Stimulated activated CD4-positive, alpha-beta T cell treated with anti-CD3 and anti-CD28 coated beads, Interleukin-1b, Interleukin-23, amount 100 ng/mL, for 4 hours (primary cell): ENCODE results near the gene OR13G1.
"Not testable (repeated sequence)": the region's sequence is repeated elsewhere in the genome, so short reads cannot be mapped to it uniquely, and the experiment has no call there.

ENCODE experiments used
- DNase-seq, 2 donors: peaks; one replicate each; pipeline ENCODE4 v3.0.0-alpha.2; 2020; ENCODE audit warnings: low read depth in 2 of 2

Gene OR13G1, protein sequence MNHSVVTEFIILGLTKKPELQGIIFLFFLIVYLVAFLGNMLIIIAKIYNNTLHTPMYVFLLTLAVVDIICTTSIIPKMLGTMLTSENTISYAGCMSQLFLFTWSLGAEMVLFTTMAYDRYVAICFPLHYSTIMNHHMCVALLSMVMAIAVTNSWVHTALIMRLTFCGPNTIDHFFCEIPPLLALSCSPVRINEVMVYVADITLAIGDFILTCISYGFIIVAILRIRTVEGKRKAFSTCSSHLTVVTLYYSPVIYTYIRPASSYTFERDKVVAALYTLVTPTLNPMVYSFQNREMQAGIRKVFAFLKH

GRCh38 chr1:247679639-247680038 lies at the start of gene OR13G1:
Gene OR13G1 (minus strand): TSS chr1:247679739. CDS start chr1:247673041, 6,698 bp downstream.
- no peak for DNase-seq

DNA sequence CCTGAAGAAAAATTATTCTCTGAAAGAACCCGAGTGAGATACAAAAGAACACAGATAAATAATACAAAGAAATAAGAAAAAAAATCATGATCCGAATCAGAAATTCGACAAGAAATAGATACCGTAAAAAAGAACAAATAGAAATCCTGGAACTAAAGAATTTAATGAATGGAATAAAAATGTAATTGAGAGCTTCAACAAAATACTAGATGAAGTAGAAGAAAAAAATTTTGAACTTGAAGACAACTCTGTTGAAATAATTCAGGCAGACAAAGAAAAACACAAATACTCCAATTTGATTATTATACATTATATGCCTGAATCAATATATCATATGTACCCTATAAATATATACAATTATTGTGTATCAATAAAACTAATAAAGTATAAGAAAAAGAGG lies 41.7 kb upstream of the OR13G1 start:
- no peak for DNase-seq

GRCh38 chr1:247716546-247716945 lies 37.0 kb upstream of the OR13G1 start, which contains the start of gene OR6F1:
Gene OR6F1 (minus strand): TSS chr1:247716646. CDS start chr1:247712755, 3,891 bp downstream.
- DNase-seq: no peak

DNA sequence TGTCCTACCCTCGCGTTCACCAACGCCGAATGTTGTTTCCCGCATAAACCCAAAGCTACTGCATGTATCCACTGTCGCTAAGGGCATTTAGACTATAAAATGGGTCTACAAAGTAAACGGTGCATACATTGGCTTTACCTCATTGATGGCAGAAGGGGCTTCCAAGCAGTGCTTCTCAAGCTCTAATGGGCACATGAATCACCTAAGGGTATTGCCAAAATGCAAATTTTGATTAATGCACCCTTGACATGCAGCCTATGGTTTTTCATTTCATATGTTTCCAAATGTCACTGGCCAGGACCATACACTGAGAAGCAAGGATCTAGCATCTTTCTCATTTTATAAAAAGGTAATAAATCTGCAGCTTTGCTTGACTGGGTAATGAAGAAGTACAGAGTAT lies 34.2 kb upstream of the OR13G1 start:
- no peak for DNase-seq

DNA sequence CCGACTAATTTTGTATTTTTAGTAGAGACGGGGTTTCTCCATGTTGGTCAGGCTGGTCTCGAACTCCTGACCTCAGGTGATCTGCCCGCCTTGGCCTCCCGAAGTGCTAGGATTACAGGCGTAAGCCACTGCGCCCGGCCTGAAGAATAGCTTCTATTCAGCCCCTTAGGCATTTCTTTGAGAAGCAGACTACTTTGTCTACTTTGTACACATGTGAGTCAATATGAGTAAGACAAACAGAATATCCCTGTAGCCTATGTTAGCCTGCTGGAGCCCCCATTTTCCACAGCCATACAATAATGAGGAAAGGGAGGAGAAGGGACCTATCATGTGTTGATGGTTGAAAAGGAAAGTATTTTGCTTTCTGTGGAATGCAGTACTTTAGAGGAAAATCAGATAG lies 31.1 kb upstream of the OR13G1 start:
- DNase-seq: not testable (repeated sequence)

- DNase-seq: no peak
These were observed 21.8 kb upstream of the OR13G1 start for GRCh38 chr1:247701338-247701737.

DNA sequence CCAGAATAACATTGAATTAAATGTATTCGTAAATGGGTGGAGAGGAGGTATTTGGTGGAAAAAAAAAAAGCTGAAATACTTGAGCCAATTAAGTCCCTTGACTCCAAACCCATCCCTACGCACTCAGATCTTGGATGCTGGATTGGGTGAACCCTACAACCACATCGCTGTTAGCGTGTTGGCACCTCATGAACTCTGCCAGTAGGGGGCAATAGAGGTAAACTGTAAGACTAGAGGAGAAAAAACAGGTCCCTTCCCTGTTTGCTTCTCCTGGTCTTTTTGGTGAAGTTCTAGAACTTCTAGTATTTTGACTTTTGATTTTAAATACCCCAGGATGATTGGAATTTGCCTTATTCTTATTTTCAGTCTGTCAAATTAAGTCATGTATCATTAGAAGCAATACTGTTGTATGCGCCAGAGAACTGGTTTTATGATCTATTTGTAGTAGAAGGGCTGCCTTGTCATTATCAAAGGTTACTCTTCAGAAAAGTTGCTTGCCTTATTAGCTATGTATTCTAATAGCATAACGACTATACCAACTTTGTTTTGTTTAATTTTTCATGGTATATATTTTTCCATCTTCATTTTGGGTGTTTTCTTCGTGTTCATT lies 1.9 kb upstream of the OR13G1 start:
- DNase-seq: peak in 1 of 2 donors; percentile 3

GRCh38 chr1:247680171-247680570 lies 632 bp upstream of the OR13G1 start:
- no peak for DNase-seq

GRCh38 chr1:247669225-247669624 lies 10.3 kb downstream of the OR13G1 start:
- no peak for DNase-seq

- no peak for DNase-seq
These were observed 23.2 kb downstream of the OR13G1 start for GRCh38 chr1:247656221-247656875.

DNA sequence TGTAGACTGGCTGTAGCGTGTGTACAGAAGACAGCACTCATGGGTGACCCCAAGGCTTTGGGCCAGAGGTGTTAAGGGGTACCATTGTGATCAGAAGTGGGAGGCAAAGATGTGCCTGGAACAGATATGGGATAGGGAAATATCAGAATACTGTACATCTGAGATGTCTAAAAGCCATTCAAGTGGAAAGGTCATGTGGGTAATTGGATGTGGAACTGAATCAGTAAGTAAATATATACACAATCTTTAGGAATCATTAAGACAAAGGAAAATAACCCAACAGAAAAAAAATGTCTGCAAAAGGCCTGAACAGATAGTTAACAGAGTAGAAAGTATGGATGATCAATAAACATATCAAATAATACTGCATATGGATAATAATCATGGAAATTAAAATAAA lies 26.5 kb downstream of the OR13G1 start:
- no peak for DNase-seq

GRCh38 chr1:247647864-247648263 lies 31.7 kb downstream of the OR13G1 start:
- no peak for DNase-seq

- no peak for DNase-seq
These were observed 32.7 kb downstream of the OR13G1 start for GRCh38 chr1:247646867-247647266.

GRCh38 chr1:247642742-247643141 lies 36.8 kb downstream of the OR13G1 start:
- no peak for DNase-seq

DNA sequence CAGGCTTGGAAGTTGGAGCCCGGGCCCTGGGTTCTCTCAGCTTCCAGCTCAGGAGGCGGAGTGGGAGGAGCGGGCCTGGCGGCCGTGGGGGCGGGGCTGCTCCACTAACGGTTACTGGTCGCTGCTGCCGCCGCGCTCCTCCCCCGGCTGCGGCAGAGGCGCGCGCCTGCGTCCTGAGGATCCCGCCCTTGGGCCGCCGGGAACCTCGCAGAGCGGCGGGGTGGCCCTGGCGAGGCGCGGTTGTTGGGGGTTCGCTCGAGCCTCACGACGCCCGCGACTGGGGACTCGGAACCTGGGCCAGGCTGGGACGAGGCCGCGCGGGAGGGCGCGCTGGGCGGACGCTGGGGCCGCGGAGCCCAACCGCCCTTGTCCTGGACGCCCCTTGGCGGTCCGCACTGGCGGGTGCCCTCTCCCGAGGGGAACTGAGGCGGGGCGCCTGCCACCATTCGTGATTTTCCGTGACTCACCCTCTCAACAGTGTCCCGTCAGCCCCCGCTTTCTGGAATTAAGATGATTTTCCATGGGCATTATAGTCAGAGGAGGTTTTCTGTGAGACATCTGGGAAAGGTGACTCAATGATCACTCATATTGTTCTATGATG lies 40.1 kb downstream of the OR13G1 start:
- DNase-seq: peak; percentile 4 to 30

DNA sequence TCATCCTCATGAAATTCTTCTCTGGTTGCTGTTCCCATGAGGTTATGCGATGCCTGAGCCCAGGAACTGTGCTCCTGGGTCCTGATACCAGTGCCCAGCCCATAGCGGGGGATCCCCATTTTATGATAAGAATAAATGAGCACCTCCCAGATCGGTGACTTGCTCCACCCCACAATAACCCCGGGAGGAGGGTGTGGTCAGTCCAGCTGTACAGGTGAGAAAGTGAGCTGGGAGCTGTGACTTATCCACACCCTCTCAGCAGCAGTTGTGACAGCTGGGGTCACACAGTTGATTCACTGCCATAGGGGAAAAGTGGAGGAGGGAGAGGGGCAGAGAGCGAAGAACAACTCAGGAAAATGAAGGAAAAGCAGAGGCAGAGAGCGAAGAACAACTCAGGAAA lies 40.8 kb downstream of the OR13G1 start:
- no peak for DNase-seq

GRCh38 chr1:247638011-247638410 lies 41.5 kb downstream of the OR13G1 start:
- no peak for DNase-seq

- no peak for DNase-seq
These were observed 51.6 kb downstream of the OR13G1 start for GRCh38 chr1:247627951-247628350.
